Measurements from ENCODE around the gene SPEM1.
A peak's percentile ranks its signal among the peaks of the same experiment; 100 is the strongest.

SPEM1 gene, protein sequence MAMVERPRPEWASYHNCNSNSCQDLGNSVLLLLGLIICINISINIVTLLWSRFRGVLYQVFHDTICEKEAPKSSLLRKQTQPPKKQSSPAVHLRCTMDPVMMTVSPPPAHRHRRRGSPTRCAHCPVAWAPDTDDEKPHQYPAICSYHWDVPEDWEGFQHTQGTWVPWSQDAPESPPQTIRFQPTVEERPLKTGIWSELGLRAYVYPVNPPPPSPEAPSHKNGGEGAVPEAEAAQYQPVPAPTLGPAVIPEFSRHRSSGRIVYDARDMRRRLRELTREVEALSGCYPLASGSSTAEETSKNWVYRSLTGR

DNA sequence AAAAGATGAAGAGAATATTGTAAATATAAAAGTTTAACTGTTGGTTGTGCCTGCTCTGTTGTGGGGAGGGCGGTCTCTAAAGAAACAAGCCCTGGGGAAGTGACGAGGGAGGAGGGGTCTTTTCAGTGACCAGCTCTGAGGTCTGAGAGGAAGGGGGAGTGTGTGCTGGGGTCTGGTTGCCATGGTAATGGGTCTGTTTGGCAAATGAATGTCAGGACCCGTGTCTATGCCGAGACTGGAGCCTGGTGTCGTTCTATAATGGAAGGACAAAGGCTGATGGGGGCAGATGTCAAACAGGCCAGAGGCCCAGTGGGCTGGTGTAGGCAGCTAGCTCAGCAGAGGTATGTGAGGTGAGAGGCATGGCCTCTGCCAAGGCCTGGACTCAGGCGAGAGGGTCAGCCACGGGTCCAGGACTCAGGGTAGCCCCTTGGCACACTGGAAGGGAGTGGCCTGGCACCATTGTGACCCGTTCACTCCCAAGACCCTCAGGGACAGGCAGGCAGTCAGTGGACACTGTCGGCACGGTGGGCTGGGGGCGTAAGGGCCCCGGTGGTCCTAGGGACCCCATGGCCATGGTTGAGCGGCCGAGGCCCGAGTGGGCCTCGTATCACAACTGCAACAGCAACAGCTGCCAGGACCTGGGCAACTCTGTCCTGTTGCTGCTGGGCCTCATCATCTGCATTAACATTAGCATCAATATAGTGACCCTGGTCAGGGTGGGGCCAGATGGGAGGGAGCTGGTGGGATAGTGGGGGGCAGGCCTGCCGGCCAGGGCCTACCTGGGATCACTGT is at the start of gene SPEM1:
SPEM1 (plus strand) TSS at position 506 of the 792 bp plus-strand sequence; CDS start at position 567, 61 bp downstream.
- DNase-seq = no peak

DNA sequence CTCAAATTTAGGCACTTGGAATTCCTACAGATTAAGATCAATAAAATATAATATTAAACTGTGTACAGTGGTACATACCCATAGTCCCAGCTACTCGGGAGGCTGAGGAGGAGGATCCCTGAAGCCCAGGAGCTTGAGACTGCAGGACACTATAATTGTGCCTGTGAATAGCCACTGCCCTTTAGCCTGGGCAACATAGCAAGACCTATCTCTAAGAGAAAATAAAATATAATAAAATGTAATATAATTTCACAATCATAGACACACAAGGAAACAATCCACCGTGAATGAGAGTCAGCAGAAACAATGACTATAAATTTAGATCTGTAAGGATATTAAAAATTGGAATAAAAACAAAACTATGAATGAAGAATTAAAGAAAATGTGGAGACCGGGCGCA is 49.3 kb upstream of the SPEM1 start:
- no peak for DNase-seq

DNA sequence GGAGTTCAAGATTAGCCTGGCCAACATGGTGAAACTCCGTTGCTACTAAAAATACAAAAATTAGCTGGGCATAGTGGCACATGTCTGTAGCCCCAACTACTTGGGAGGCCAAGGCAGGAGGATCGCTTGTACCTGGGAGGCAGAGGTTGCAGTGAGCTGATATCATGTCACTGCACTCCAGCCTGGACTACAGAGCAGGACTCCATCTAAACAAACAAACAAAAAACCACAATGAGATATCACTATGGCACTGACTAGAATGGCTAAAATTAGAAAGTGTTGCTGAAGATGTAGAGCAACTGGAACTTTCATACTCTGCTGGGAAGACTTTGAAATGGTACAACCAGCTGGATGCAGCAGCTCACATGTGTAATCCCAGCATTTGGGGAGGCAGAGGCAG is 45.8 kb upstream of the SPEM1 start:
- no peak for DNase-seq

DNA sequence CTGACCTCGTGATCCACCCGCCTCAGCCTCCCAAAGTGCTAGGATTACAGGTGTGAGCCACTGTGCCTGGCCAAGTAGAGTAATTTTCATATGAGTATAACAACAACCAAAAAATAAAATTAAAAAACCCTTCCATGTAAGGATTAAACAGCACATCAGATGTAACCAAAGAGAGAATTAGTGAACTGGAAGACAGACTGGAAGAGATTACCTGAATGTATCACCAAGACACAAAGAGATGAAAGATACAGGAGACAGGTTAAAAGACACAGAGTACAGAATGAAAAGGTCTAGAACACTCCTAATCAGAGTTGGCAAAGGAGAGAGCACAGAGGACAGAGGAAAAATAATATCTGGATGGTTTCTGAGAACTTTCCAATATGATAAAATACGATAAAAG is 41.0 kb upstream of the SPEM1 start:
- no peak for DNase-seq

DNA sequence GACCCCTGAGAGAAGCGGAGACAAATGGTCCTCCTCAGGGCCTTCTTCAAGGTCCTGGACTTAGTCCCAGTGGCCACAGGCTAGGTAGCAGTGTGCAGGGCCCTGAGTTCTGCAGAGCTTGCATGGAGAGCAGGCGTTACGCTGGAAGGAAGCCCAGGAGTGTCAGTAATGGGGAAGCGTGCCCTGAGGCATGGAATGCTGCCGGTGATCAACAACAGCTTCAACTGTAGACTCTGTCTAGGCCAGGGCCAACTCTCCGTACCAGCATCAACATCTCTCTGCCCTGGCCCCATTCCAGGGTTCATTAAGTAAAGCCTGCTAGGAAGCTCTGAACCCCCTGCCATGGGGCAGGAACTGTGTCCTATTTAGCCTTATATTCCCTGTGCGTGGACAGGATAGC is 39.8 kb upstream of the SPEM1 start:
- DNase-seq = no peak

DNA sequence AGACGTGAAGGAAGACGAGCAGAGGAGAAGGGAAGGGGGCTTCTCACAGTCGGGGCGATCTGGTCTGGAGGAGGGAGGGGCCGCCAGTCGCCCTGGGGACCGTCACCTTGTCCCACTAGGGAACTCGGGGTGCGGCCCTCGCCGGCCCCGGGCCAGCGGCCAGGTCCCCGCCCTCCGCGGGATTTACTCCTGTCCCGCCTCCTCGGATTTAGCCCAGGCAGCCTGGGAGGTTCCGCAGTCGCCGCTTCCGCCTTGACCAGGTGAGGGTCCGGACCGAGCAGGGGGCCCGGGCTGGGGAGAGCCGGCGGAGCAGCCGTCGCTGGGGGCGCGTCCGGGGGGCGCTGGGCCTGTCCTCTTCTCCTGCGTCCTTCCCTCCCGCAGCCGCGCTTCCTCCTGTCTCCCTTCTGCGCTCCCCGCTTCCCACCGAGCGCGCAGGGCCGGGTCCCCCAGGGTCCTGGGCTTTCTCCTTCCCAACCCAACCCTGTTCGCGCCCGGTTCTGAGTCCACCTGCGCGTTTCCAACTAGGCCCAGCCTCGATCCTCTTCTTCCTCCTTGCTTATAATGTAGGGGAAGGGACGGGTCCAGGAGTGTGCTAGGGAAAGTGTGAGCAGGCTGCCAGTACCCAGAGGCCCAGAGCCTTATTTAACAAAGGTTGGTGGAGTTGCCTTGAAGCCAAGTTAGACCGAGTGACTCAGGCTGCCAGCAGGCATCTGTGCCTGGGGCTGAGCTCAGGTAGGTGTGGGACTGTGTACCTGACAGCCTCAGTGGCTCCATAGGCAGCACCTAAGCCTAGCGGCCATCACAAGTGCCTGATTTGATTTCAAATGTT is 39.1 kb upstream of the SPEM1 start, which contains the start of gene TNK1:
TNK1 (plus strand) TSS at position 235 of the 829 bp plus-strand sequence. CDS start 1,838 bp downstream, outside the sequence.
- no peak for DNase-seq

DNA sequence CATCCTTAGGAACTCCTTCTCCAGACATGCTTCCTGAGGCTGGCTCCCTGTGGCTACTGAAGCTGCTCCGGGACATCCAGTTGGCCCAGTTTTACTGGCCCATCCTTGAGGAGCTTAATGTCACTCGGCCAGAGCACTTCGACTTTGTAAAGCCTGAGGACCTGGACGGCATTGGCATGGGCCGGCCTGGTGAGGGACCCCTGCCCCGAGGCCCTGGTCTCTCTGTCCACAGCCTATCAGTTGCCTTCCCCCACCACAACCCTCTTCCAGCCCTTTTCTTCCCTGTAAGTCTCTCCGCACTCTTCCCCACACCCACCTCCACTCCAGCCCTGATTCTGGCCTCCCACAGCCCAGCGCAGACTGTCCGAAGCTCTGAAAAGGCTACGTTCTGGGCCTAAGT is 37.2 kb upstream of the SPEM1 start:
- no peak for DNase-seq

DNA sequence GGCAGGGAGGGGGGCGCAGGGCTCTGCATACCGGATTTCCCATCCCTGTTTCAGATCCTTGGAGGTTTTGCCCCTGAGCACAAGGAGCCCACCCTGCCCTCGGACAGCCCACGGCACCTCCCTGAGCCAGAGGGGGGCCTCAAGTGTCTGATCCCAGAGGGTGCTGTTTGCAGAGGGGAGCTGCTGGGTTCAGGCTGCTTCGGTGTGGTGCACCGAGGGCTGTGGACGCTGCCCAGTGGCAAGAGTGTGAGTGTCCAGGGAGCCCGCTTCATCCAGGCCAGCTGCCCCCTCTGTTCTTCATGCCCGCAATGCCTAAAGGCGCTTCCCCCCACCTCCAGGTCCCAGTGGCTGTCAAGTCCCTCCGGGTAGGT is 36.8 kb upstream of the SPEM1 start:
- DNase-seq = no peak

DNA sequence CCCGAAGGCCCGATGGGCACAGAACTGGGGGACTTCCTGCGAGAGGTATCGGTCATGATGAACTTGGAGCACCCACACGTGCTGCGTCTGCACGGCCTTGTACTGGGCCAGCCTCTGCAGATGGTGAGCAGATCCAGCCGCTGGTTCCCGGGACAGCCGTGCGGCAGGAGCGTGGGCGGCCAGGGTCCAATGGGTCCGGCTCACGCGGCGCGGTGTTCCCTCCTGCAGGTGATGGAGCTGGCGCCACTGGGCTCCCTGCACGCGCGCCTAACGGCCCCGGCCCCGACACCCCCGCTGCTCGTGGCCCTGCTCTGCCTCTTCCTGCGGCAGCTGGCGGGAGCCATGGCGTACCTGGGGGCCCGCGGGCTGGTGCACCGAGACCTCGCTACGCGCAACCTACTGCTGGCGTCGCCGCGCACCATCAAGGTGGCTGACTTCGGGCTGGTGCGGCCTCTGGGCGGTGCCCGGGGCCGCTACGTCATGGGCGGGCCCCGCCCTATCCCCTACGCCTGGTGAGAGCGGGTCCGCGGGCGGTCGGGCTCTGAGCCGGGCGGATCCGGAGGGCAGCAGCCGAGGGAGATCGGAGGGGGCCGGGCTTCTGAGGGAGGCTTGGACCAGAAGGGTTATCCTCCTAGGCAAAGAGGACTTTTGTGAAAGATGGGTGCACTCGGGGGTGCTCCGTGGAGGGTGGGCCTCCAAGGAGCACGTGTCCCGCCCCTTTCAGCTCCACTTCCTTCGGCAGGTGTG is 36.2 kb upstream of the SPEM1 start:
- peak; percentile 63 to 66 for DNase-seq

DNA sequence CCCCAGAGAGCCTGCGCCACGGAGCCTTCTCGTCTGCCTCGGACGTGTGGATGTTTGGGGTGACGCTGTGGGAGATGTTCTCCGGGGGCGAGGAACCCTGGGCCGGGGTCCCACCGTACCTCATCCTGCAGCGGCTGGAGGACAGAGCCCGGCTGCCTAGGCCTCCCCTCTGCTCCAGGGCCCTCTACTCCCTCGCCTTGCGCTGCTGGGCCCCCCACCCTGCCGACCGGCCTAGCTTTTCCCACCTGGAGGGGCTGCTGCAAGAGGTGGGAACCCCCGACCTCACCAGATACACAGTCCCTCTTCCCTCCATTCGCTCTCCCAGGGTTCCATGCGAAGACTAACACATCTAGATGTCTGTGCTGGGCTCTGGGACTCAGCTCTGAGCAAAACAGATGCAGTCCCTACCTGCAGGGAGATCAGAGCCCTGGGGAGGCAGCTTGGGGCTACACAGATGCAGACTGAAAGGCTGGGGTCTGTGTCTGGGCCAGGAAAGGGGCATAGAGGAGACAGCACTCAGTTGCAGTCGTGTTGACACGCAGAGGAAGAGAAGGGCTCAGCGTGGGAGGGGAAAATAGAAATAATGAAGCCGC is 35.5 kb upstream of the SPEM1 start:
- no peak for DNase-seq

DNA sequence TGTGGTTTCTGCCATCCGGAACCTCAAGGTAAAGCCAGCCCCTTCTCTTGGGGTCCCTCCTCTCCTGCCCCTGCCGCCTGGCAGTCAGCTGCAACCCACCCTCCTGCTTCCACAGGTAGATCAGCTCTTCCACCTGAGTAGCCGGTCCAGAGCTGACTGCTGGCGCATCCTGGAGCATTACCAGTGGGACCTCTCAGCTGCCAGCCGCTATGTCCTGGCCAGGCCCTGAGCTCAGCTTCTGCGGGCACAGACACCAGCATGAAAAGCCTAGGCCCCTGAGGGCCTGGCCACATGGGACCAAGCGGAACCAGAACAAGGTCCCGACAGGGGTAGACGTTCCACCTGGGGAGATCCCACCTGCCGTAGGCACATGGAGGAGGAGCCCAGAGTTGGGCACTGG is 31.3 kb upstream of the SPEM1 start:
- no peak for DNase-seq

DNA sequence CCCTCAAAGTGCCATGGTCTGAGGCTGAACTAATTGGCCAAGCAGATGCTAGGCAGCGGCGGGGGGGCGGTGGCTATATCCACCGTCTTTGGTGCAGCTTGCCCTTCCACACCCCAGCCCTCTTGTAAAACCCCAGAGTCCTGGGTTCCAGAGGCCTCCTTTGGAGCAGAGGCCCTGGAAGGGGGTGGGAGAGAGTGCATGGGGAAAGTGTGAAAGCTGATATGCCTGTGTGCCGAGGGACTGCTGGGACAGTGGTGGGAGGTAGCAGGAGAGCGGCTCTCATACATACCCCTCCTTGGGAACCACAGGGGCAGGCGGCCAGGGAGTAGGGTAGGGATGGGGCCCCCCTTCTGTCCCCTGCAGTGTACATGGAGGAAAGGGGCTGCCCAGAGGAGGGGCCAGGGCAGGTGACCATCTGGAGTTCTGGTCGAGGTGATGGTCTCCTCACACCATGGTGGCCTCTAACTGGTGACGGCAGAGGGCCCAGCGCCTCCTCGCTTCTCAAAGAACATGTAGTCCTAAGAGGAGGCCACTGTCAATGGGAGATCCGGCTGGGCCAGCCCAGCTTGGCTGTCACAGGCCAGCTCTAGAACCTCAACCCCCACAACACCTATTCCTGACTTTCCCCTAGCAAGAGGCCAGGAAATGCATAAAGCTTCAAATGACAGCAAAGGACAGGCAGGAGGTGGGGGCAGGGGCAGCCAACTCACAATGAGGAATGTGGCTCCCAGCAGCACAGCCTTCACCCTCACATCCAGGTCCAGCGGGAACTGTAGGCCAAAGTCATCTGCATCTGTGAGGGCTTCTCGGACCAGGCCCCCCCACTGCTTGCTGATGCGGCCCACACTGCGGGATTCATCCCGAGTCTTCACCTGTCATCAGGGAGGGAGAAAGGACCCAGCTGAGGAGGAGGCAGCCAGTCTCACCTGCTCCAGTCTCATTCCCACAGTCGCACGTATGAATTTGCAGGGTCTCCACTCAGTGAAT is 29.9 kb upstream of the SPEM1 start:
- no peak for DNase-seq

DNA sequence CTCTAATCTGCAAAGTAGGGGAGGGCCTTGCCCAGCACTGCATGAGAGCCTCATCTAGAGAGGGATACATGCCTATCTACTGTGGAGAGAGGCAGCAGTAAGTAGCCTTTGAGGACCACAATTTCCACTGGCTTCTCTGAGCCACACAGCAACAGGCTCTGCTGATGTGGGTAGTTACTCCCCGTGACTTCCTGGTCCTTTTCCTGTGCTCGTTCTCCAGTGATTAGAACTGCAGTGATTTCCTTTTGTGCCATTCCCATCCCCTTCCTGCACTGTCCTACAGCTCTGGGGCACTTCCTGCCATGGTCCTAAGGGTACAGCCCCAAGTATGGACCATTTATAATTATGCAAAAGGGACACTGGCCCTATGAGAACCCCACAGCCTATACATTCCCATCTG is 28.8 kb upstream of the SPEM1 start:
- DNase-seq = no peak

DNA sequence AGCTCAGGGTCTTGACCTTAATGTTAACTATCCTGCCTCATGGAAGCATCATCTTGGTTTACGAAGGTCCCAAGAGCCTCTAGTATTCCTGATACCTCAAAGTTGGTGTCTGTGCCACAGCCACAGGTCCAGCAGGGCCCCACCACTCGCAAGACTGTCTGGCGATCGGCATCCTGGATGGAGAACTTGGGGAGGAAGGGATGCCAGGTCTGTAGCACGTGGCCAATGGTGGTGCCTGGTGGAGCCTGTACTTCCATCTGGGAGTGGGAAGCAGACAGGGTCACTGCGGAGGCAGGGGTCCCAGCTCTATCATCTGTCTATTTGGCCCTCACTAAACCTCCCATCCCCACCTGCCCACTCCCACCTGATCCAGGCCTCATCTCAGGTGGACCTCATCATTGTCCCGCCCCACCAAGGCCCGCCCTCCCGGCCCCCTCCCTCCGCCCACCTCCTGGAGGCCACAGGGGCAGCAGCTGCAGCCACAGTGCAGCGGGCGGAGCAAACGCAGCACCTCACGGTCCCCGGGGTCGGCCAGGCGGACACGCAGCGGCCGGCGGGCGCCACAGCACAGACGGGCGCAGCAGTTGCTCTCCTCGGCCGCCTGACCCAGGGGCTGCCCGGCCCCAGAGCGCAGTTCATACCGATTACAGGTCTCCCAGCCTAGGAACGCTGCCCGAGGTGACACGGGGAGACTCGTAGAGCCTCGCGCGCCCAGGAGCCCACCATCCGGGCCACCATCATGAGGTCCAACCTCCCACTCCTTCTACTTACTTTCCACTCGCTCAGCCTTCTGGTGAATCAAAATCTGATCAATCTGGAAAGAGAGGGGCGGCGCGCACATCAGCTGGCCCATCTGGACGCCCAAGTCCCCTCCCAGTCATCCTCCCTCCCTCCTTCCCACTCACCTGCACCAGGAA is 27.2 kb upstream of the SPEM1 start:
- DNase-seq = no peak

DNA sequence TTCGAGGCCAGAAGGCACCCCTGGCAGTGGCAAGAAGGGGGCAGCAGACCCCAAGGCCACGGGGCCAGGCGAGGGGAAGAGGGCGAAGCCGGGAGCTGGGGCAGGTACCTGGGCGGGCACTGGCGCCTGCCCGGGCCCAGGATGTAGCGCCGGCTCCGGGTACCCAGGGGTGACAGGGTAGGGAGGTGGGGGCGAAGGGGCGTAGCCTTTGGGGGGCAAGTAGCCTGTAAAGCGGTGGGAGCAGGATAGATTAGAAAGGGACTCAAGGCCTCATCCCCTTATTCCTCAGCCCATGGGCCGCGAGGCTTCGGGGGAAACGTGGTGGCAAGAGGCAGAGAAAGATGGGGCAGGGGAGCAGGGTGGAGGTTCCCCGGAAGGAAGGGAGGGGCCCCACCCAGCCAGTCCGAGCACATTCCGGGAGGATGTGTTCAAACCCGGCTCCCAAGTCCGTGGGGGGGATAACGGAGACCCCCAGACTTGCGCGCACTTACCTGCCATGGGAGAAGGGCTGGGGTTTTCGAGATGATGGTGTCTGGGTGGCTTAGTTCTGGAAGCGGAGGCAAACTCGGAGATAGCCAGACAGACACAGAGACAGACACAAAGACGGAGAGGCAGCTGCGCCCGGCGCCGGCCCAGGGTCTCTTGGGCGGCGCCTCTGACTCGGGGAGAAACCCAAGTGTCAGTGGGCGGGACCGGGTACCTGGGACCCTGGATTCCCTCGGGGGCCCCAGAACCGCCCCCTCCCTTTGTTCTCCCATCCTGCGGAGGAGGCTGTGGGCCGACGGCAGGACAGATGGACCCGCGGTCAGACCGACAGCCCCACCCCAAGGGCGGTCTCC is 26.3 kb upstream of the SPEM1 start:
- peak; percentile 51 to 57 for DNase-seq

DNA sequence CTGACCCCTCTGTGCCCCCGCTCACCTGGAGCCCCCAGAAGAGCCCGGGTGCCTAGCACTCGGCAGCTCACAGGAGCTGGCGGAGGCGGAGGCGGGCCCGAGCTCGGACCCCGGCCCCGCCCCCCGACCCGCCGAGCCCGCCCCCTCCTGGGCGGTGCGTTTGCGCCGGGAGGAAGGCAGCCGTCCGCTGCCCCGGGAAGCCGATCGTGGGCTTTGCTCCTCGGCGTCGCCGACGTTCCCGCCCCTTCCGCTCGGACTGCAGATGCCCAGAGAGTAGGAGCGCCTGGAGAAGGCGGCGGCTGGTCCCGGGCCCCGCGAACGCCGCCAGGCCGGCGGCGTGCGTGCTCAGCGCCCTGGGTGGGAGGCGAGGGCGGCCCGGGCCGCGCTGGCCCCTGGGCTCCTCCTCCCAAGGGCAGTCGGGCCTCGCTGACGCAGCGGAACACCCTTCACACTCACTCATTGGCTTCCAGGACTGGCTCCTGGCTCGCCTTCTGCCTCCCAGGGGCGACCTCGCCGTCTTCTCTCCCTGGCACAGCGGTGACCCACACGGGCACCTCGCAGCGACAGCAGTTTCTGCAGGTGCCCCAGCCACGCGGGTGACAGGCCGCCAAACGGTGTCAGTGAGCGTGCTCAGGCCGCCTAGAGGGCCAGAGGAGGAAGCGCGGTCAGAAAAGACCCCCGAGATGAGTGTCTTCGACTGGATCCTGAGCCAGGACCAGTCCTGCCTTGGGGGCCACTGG is 25.5 kb upstream of the SPEM1 start, which contains the start of gene PLSCR3:
PLSCR3 (minus strand) TSS at position 74 of the 740 bp plus-strand sequence. CDS start 415 bp downstream, outside the sequence.
- DNase-seq = peak; percentile 69 to 72

DNA sequence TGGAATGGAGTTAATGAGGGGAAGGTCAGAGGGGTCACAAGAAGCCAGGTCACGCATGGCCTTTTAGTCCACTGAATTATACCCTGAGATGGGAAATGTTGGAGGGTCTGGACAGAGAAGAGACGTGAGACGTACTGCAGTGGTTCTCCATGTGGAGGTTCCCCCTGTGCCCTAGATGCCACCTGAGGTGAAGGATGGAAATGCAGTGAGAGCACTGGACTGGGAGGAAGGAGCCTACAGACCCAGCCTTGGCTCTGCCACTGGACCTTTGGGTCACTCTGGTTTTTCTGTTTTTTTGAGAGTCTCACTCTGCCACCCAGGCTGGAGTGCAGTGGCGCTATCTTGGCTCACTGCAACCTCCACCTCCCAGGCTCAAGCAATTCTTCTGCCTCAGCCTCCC is 24.0 kb upstream of the SPEM1 start:
- DNase-seq = no peak

DNA sequence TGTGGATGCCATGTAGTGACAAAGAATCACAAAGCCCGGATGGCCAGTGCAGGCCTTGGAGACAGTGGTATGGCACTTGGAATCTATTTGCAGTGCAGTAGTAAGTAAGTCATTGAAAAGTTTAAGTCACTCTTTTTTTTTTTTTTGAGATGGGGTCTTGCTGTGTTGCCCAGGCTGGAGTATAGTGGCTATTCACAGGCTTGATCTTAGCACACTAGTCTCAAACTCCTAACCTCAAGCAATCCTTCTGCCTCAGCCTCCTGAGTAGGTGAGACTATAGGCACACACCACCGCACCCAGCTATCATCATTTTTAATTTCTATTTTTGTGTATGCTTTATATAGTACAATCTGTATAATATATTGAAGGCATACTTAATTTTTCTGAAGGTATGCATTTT is 21.5 kb upstream of the SPEM1 start:
- DNase-seq = no peak
